SK-MEL-5 (cell line): ENCODE data around the gene ACP1. TPM values are rescaled to one million over a fixed set of nuclear protein-coding genes. Genes with fewer than 3 reads are reported as not detected.
"Not testable (repeated sequence)": the region's sequence is repeated elsewhere in the genome, so short reads cannot be mapped to it uniquely, and the experiment has no call there.

Experiments used
- DNase-seq: peaks from one replicate; pipeline ENCODE4 v3.0.0-alpha.2; 2016; ENCODE audit warnings: low read depth, low spot score
- in situ Hi-C: cut with HindIII; loops from 2 replicates; pipeline ENCODE4 v1.10.0; 2016; ENCODE audit warnings: low sequenced_read_pairs, high pct_unique_total_duplicates, low pct_unique_long_range_greater_than_20kb
- total RNA-seq: library from RNA; depleted of rRNA; stranded (reverse); fragments of >200 nt; shearing (Covaris generic); gene quantifications from 2 replicates; pipeline ENCODE4 v1.2.3, GENCODE V29; 2014

ACP1 gene
- total RNA-seq, 1 experiment from 2014 or later = 268 TPM

- DNase-seq = no peak
- in situ Hi-C loops = no loop called here
Observed at GRCh38 chr2:287911-288757, 23.4 kb downstream of the ACP1 start, which contains the start of gene ALKAL2. Gene ALKAL2, minus strand, starts transcription at chr2:288091. Its CDS starts 256 bp downstream, at chr2:287835.

- in situ Hi-C loops = no loop called here
Observed at GRCh38 chr2:288758-289361, 24.1 kb downstream of the ACP1 start.

GRCh38 chr2:289362-290089, 24.8 kb downstream of the ACP1 start:
- in situ Hi-C loops = no loop called here
- peak; percentile 10 for DNase-seq

More at GRCh38 chr2:288758-289361, 24.1 kb downstream of the ACP1 start:
- DNase-seq = no peak

GRCh38 chr2:290090-290722, 25.5 kb downstream of the ACP1 start:
- peak; percentile 81 for DNase-seq
- in situ Hi-C loops = no loop called here

GRCh38 chr2:295090-295489, 30.3 kb downstream of the ACP1 start:
- DNase-seq = no peak
- in situ Hi-C loops = no loop called here

- no peak for DNase-seq
- in situ Hi-C loops = no loop called here
Observed at GRCh38 chr2:296354-296753, 31.6 kb downstream of the ACP1 start.

- in situ Hi-C loops = no loop called here
- DNase-seq = no peak
Observed at GRCh38 chr2:305366-305765, 40.6 kb downstream of the ACP1 start.

- in situ Hi-C loops = no loop called here
- DNase-seq = no peak
Observed at GRCh38 chr2:309148-309953, 44.6 kb downstream of the ACP1 start.

GRCh38 chr2:309954-310510, 45.3 kb downstream of the ACP1 start:
- in situ Hi-C loops = no loop called here

GRCh38 chr2:310994-311393, 46.2 kb downstream of the ACP1 start:
- in situ Hi-C loops = no loop called here
- no peak for DNase-seq

More at GRCh38 chr2:309954-310510, 45.3 kb downstream of the ACP1 start:
- DNase-seq = no peak

GRCh38 chr2:313991-314390, 49.2 kb downstream of the ACP1 start:
- no peak for DNase-seq
- in situ Hi-C loops = no loop called here

- in situ Hi-C loops = no loop called here
Observed at GRCh38 chr2:314561-315336, 50.0 kb downstream of the ACP1 start.

GRCh38 chr2:315925-316324, 51.2 kb downstream of the ACP1 start:
- DNase-seq = peak; percentile 41
- in situ Hi-C loops = not testable (repeated sequence)

More at GRCh38 chr2:314561-315336, 50.0 kb downstream of the ACP1 start:
- no peak for DNase-seq

GRCh38 chr2:316381-316780, 51.6 kb downstream of the ACP1 start:
- in situ Hi-C loops = no loop called here
- DNase-seq = no peak

GRCh38 chr2:317501-318424, 53.0 kb downstream of the ACP1 start:
- no peak for DNase-seq
- in situ Hi-C loops = no loop called here
